ENCODE measurements around the gene TMEM89. TPM values are rescaled to one million over a fixed set of nuclear protein-coding genes. Genes with fewer than 3 reads are reported as not detected.
A peak's percentile ranks its signal among the peaks of the same experiment; 100 is the strongest.

Gene TMEM89, protein sequence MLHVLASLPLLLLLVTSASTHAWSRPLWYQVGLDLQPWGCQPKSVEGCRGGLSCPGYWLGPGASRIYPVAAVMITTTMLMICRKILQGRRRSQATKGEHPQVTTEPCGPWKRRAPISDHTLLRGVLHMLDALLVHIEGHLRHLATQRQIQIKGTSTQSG
- 0.51 and 0.66 TPM in 2 replicates for total RNA-seq
- long read RNA-seq, result 0 reads

GRCh38 chr3:48621461-48621869, at the start of gene TMEM89:
TSS of gene TMEM89 (minus strand) at chr3:48621769. CDS start at chr3:48621756, 13 bp downstream.
- peaks cover 3% of the 10 kb centered on the region for H3K4me1 Mint-ChIP-seq
- peaks cover 2% of the 10 kb centered on the region for H3K9me3 Mint-ChIP-seq
- H3K36me3 Mint-ChIP-seq (ENCODE audit: low read depth), result peaks cover 19% of the 10 kb centered on the region
- DNase-seq (ENCODE audit: low read depth, low spot score), result no peak
- no peak within 1 kb of the TSS for H3K4me3 Mint-ChIP-seq
- TF ChIP-seq, protein P1, sequence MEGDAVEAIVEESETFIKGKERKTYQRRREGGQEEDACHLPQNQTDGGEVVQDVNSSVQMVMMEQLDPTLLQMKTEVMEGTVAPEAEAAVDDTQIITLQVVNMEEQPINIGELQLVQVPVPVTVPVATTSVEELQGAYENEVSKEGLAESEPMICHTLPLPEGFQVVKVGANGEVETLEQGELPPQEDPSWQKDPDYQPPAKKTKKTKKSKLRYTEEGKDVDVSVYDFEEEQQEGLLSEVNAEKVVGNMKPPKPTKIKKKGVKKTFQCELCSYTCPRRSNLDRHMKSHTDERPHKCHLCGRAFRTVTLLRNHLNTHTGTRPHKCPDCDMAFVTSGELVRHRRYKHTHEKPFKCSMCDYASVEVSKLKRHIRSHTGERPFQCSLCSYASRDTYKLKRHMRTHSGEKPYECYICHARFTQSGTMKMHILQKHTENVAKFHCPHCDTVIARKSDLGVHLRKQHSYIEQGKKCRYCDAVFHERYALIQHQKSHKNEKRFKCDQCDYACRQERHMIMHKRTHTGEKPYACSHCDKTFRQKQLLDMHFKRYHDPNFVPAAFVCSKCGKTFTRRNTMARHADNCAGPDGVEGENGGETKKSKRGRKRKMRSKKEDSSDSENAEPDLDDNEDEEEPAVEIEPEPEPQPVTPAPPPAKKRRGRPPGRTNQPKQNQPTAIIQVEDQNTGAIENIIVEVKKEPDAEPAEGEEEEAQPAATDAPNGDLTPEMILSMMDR (conservative IDR thresholded peaks at IDR 0.05), result no peak
- H3K27me3 Mint-ChIP-seq (ENCODE audit: low read depth), result no peaks in the 10 kb centered on the region
- H3K27ac Mint-ChIP-seq (ENCODE audit: unreplicated experiment), result no peak within 1 kb of the TSS

DNA sequence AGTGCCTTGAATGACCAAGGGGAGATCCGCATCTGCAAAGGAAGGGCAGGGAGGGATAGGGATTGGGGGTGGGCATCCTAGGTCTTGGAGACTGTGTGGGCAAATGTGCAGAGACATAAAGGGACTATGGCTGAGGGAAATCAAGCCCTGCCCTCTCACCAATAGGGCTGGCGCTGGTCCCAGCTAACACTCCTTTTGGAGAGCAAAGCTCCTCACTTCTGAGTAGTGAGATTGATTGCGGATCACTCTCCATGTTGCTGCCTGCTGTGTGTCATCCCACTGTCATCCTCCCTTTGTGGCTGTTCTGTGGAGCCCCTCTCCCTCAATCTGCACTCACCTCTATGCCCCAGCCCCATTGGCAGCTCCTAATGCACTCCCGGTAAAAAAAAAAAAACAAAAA, 43.4 kb upstream of the TMEM89 start:
- TF ChIP-seq, protein P1 (conservative IDR thresholded peaks at IDR 0.05), result no peak
- Mint-ChIP-seq H3K9me3 (peaks cover 2% of the 10 kb centered on the region), H3K27ac (ENCODE audit: unreplicated experiment) (no peak overlapping the region), H3K36me3 (ENCODE audit: low read depth) (peaks cover 11% of the 10 kb centered on the region), H3K4me1 (peaks cover 22% of the 10 kb centered on the region), H3K4me3 (peak overlapping the region; percentile 41), H3K27me3 (ENCODE audit: low read depth) (peaks cover 7% of the 10 kb centered on the region)
- DNase-seq (ENCODE audit: low read depth, low spot score), result no peak

DNA sequence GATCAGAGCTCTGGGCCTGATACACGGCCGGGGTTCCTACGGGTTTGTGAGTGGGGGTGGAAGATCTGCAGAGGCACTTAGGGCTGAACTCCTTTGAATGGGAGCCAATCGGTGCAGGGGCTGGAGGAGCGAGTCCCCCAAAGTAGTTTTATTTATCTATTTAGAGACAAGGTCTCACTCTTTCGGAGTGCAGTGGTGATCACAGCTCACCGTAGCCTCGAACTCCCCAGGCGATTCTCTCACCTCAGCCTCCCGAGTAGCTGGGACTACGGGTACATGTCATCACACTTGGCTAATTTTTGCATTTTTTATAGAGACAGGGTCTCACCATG, 42.7 kb upstream of the TMEM89 start:
- TF ChIP-seq, protein P1 (conservative IDR thresholded peaks at IDR 0.05), result peak; percentile 40
- no peak for DNase-seq (ENCODE audit: low read depth, low spot score)
- Mint-ChIP-seq H3K4me3 (peak overlapping the region; percentile 100), H3K36me3 (ENCODE audit: low read depth) (peaks cover 16% of the 10 kb centered on the region), H3K27ac (ENCODE audit: unreplicated experiment) (peak overlapping the region; percentile 100), H3K4me1 (peaks cover 25% of the 10 kb centered on the region), H3K27me3 (ENCODE audit: low read depth) (peaks cover 7% of the 10 kb centered on the region), H3K9me3 (peaks cover 2% of the 10 kb centered on the region)

DNA sequence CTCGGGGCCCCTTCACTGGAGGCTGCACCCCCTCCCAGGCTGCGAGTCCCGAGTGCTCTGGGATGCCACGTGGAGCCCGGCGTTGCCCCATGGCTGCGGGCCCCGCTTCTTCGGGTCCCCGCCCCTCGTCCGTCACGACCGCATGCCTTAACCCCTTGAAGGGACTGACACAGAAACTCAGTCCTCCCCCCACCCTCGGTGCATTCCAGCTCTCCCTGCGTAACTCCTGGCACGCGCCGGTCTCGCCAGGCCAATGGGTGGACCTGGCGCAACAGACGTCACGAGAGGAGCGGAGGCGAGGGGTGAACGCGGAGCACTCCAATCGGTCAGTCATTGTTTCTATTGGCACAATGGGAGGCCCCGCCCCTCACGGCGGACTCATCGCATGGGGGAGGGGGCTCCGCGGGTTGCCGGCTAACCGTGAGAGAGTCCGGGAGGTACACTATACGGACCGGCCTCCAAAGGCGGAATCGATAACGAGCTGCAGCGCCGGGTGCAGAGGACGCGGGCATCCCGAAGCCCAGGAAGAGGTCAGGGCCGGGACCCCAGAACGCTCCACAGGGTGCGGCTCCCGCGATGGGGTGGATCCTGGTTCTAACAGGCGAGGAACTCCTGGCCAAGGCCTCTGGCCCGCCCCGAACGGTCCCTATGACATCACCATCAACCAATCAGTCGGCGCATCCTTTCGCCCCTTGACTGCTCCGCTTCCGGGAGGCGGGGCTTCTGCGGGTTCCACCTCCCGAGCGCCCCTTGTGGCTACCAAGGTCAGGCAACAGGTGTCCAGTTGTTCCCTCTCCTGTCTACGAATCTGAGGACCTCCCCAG, 42.1 kb upstream of the TMEM89 start:
- peak; percentile 96 for DNase-seq (ENCODE audit: low read depth, low spot score)
- H3K27ac Mint-ChIP-seq (ENCODE audit: unreplicated experiment), result peak overlapping the region; percentile 100
- peak overlapping the region; percentile 100 for H3K4me3 Mint-ChIP-seq
- TF ChIP-seq, protein P1 (conservative IDR thresholded peaks at IDR 0.05), result peak; percentile 91
- peaks cover 21% of the 10 kb centered on the region for H3K36me3 Mint-ChIP-seq (ENCODE audit: low read depth)
- peaks cover 25% of the 10 kb centered on the region for H3K4me1 Mint-ChIP-seq
- peaks cover 7% of the 10 kb centered on the region for H3K27me3 Mint-ChIP-seq (ENCODE audit: low read depth)
- peaks cover 2% of the 10 kb centered on the region for H3K9me3 Mint-ChIP-seq

GRCh38 chr3:48662753-48663488, 41.4 kb upstream of the TMEM89 start, which contains the start of gene CELSR3:
TSS of gene CELSR3 (minus strand) at chr3:48662886. CDS start at chr3:48662634, 252 bp downstream.
- peaks cover 7% of the 10 kb centered on the region for H3K27me3 Mint-ChIP-seq (ENCODE audit: low read depth)
- peak within 1 kb of the TSS; percentile 100 for H3K4me3 Mint-ChIP-seq
- peaks cover 2% of the 10 kb centered on the region for H3K9me3 Mint-ChIP-seq

More at GRCh38 chr3:48662753-48663488, 41.4 kb upstream of the TMEM89 start, which contains the start of gene CELSR3:
- Mint-ChIP-seq H3K36me3 (ENCODE audit: low read depth) (peaks cover 24% of the 10 kb centered on the region), H3K27ac (ENCODE audit: unreplicated experiment) (peak within 1 kb of the TSS; percentile 100), H3K4me1 (peaks cover 26% of the 10 kb centered on the region)
- peak; percentile 85 for DNase-seq (ENCODE audit: low read depth, low spot score)
- TF ChIP-seq, protein P1 (conservative IDR thresholded peaks at IDR 0.05), result no peak
